KMS-11 (cell line): ENCODE measurements around the gene CDC42SE2.

Experiments
- H2AFZ ChIP-seq: fragments of 200-600 bp; sonication (generic); 2 replicates; pipeline ENCODE4 v1.6.1; 2016; ENCODE audit warnings: antibody characterized with exemption, mixed run types, low read depth
- H3K27ac ChIP-seq: fragments of 200-600 bp; sonication (generic); 2 replicates; pipeline ENCODE4 v1.6.1; 2016; ENCODE audit warnings: mild to moderate bottlenecking, mixed run types
- H3K27me3 ChIP-seq: fragments of 200-600 bp; sonication (generic); 2 replicates; pipeline ENCODE4 v1.6.1; 2017; ENCODE audit warnings: mild to moderate bottlenecking, low read depth, mixed run types, moderate library complexity; ENCODE audit not compliant: insufficient read depth
- H3K36me3 ChIP-seq: fragments of 200-600 bp; sonication (generic); 2 replicates; pipeline ENCODE4 v1.6.1; 2017; ENCODE audit warnings: mild to moderate bottlenecking, mixed run types; ENCODE audit not compliant: insufficient read depth
- H3K4me1 ChIP-seq: fragments of 200-600 bp; sonication (generic); 2 replicates; pipeline ENCODE4 v1.6.1; 2016; ENCODE audit warnings: mild to moderate bottlenecking, low read depth, mixed run types; ENCODE audit not compliant: poor library complexity, severe bottlenecking
- H3K4me2 ChIP-seq: fragments of 200-600 bp; sonication (generic); 2 replicates; pipeline ENCODE4 v1.7.0; 2016; ENCODE audit warnings: mild to moderate bottlenecking, mixed run types
- H3K4me3 ChIP-seq: fragments of 200-600 bp; sonication (generic); IDR thresholded peaks from 2 replicates; pipeline ENCODE4 v1.6.1; 2017; ENCODE audit warnings: low read depth, low read length, mixed read lengths; ENCODE audit not compliant: insufficient read depth
- H3K79me2 ChIP-seq: fragments of 200-600 bp; sonication (generic); 2 replicates; pipeline ENCODE4 v1.6.1; 2016; ENCODE audit warnings: low read depth, mixed run types; ENCODE audit not compliant: insufficient read depth
- H3K9ac ChIP-seq: fragments of 200-600 bp; sonication (generic); 2 replicates; pipeline ENCODE4 v1.6.1; 2016; ENCODE audit warnings: mild to moderate bottlenecking, mixed run types
- H4K20me1 ChIP-seq: fragments of 200-600 bp; sonication (generic); 2 replicates; pipeline ENCODE4 v1.6.1; 2016; ENCODE audit warnings: mild to moderate bottlenecking, mixed run types; ENCODE audit not compliant: insufficient read depth
- TF ChIP-seq, protein P1 (sequence below): fragments of 200-600 bp; sonication (generic); conservative IDR thresholded peaks from 2 replicates; pipeline ENCODE4 v1.6.1; 2017; ENCODE audit warnings: low read depth, mild to moderate bottlenecking, antibody characterized with exemption, low read length, moderate library complexity, mixed read lengths

The CDC42SE2 gene

GRCh38 chr5:131441184-131441583 is 177.3 kb downstream of the CDC42SE2 start:
- no peak overlapping the region for H3K9ac ChIP-seq
- TF ChIP-seq, protein P1, sequence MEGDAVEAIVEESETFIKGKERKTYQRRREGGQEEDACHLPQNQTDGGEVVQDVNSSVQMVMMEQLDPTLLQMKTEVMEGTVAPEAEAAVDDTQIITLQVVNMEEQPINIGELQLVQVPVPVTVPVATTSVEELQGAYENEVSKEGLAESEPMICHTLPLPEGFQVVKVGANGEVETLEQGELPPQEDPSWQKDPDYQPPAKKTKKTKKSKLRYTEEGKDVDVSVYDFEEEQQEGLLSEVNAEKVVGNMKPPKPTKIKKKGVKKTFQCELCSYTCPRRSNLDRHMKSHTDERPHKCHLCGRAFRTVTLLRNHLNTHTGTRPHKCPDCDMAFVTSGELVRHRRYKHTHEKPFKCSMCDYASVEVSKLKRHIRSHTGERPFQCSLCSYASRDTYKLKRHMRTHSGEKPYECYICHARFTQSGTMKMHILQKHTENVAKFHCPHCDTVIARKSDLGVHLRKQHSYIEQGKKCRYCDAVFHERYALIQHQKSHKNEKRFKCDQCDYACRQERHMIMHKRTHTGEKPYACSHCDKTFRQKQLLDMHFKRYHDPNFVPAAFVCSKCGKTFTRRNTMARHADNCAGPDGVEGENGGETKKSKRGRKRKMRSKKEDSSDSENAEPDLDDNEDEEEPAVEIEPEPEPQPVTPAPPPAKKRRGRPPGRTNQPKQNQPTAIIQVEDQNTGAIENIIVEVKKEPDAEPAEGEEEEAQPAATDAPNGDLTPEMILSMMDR = no peak
- H3K27me3 ChIP-seq = no peaks in the 10 kb centered on the region
- no peaks in the 10 kb centered on the region for H4K20me1 ChIP-seq
- no peaks in the 10 kb centered on the region for H3K79me2 ChIP-seq
- peaks cover 4% of the 10 kb centered on the region; the same call in 1 of the 2 replicates for H3K36me3 ChIP-seq
- no peak overlapping the region for H3K4me2 ChIP-seq
- no peaks in the 10 kb centered on the region for H3K4me1 ChIP-seq
- no peak overlapping the region for H3K4me3 ChIP-seq
- no peak overlapping the region for H2AFZ ChIP-seq
- H3K27ac ChIP-seq = no peak overlapping the region
